Mesendoderm (in vitro differentiated cells): ENCODE data around the gene ADIPOR2.

Source experiments
- DNase-seq: peaks from one replicate; pipeline ENCODE4 v3.0.0; 2013
- H2AK5ac ChIP-seq: 2 replicates; pipeline ENCODE4 v1.6.1; 2013; ENCODE audit warnings: low read length, inconsistent platforms
- H2BK120ac ChIP-seq: 2 replicates; pipeline ENCODE4 v1.6.1; 2013; ENCODE audit warnings: low read depth, mild to moderate bottlenecking, low read length, moderate library complexity, mixed read lengths
- H2BK15ac ChIP-seq: replicated peaks from 2 replicates; pipeline ENCODE4 v1.6.1; 2013; ENCODE audit warnings: low read depth, mild to moderate bottlenecking, moderate library complexity
- H2BK5ac ChIP-seq: 2 replicates; pipeline ENCODE4 v1.6.1; 2013; ENCODE audit warnings: low read length, inconsistent platforms
- H3K18ac ChIP-seq: 2 replicates; pipeline ENCODE4 v1.6.1; 2013; ENCODE audit warnings: mild to moderate bottlenecking, low read length, mixed read lengths
- H3K23ac ChIP-seq: one replicate; pipeline ENCODE4 v1.6.1; 2013; ENCODE audit warnings: low read length
- H3K27ac ChIP-seq: 2 replicates; pipeline ENCODE4 v1.5.1; 2013; ENCODE audit warnings: low read depth, mild to moderate bottlenecking, inconsistent platforms, low read length, moderate library complexity
- H3K27me3 ChIP-seq: 2 replicates; pipeline ENCODE4 v1.6.1; 2013; ENCODE audit warnings: low read length, control low read depth, mild to moderate bottlenecking, inconsistent platforms; ENCODE audit not compliant: insufficient read depth, poor library complexity
- H3K36me3 ChIP-seq: 2 replicates; pipeline ENCODE4 v1.6.1; 2013; ENCODE audit warnings: low read length, inconsistent platforms; ENCODE audit not compliant: control insufficient read depth, insufficient read depth
- H3K4ac ChIP-seq: one replicate; pipeline ENCODE4 v1.6.1; 2013; ENCODE audit warnings: low read depth, mild to moderate bottlenecking, low read length, moderate library complexity
- H3K4me1 ChIP-seq: 2 replicates; pipeline ENCODE4 v1.6.1; 2013; ENCODE audit warnings: low read depth, low read length, inconsistent platforms; ENCODE audit not compliant: control insufficient read depth
- H3K4me2 ChIP-seq: 2 replicates; pipeline ENCODE4 v1.6.1; 2013; ENCODE audit warnings: low read length
- H3K4me3 ChIP-seq: 2 replicates; pipeline ENCODE4 v1.5.1; 2013; ENCODE audit warnings: mild to moderate bottlenecking, low read length
- H3K56ac ChIP-seq: one replicate; pipeline ENCODE4 v1.6.1; 2013; ENCODE audit warnings: low read length
- H3K79me1 ChIP-seq: 2 replicates; pipeline ENCODE4 v1.6.1; 2013; ENCODE audit warnings: low read length, inconsistent platforms
- H3K79me2 ChIP-seq: 2 replicates; pipeline ENCODE4 v1.6.1; 2013; ENCODE audit warnings: mild to moderate bottlenecking, low read length; ENCODE audit not compliant: control insufficient read depth, insufficient read depth
- H3K9ac ChIP-seq: 2 replicates; pipeline ENCODE4 v1.6.1; 2013; ENCODE audit warnings: low read length, inconsistent platforms
- H4K5ac ChIP-seq: one replicate; pipeline ENCODE4 v1.6.1; 2013; ENCODE audit warnings: low read length
- H4K8ac ChIP-seq: one replicate; pipeline ENCODE4 v1.6.1; 2013; ENCODE audit warnings: low read depth, mild to moderate bottlenecking, control low read depth, low read length, moderate library complexity
- WGBS: extraction: QIAGEN DNeasy Blood & Tissue Kit; methylation state at CpG from one replicate; pipeline ENCODE4 v1.1.7; 2013; ENCODE audit warnings: low lambda C conversion rate, missing lambda C conversion rate; ENCODE audit not compliant: insufficient coverage; ENCODE audit errors: extremely low coverage; 5-methylcytosine and 5-hydroxymethylcytosine counted together

Gene ADIPOR2

DNA sequence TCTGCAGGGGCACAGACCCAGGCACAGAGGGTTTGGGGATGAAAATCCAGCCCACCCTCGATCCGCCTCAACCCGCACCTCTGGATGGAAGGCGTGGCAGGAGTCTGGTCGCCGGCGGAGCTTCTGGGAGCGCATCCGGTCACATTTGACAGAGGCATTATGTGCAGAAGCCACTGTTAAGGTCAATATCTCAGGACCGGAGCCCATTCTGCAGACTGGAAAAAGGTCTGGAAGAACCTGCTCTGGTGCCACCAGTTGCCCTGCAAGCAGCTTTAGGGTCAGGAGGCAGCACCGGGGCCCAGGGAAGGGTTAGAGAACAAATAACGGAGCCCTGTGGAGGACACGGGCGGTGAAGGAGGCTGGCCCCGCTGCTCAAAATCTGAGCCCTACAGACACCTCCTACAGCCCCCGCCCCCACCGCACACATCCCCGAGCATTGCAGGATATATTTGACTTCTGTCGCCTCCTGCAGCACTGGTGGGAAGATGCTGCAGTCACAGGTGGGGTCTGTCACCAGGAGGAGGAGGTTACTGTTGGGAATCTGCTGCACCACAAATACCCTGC, 104.4 kb downstream of the ADIPOR2 start:
- Histone ChIP-seq H4K5ac (no peak overlapping the region), H3K4me1 (peaks cover 5% of the 10 kb centered on the region), H3K23ac (no peak overlapping the region), H2BK120ac (no peak overlapping the region), H3K79me2 (no peaks in the 10 kb centered on the region), H2BK5ac (no peak overlapping the region), H2AK5ac (no peak overlapping the region), H2BK15ac (no peak overlapping the region), H3K4ac (peak overlapping the region; percentile 5), H3K18ac (peak overlapping the region; percentile 13), H4K8ac (no peak overlapping the region), H3K36me3 (no peaks in the 10 kb centered on the region), H3K4me3 (no peak overlapping the region), H3K79me1 (no peaks in the 10 kb centered on the region), H3K27me3 (no peaks in the 10 kb centered on the region), H3K4me2 (no peak overlapping the region), H3K56ac (peak overlapping the region; percentile 85), H3K9ac (peak overlapping the region; percentile 60), H3K27ac (peak overlapping the region; percentile 71)
- DNase-seq: peak; percentile 63
- no CpG with 5 or more reads among the region's 19 CpGs for WGBS

DNA sequence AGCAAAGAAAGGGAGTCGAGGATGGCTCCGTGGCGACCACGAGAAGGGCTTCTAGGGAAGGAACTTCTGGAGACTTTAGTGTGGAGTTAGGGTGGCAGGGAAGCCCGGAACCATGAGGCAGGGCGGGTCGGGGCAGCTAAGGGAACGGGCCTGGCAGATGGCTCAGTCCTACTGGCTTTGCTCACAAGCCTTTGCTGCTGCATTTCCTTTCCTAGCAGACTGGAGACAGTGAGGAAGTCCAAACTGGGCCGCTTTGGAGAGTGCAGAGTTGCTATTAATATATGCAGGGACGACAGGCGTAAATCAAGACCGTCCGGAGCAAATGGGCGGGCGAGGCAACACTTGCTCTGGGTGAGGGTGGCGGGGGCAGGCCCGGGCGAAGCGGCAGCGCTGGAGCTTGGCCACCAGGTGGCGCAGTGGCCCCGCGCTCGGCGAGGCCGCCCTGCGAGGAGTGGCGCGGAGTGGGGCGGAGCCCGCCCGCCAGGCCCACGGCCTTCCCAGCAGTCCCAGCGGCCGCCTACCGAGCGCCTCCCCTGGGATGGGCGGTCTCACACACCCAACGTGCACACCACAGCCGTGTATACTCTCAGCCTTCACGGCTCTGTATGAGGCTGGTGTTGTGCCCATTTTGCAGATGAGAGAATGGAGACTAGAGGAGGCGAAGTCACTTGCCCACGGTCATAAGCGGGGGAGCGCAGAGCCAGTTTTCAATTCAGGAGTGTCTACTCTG, 105.1 kb downstream of the ADIPOR2 start:
- Histone ChIP-seq H2BK15ac (no peak overlapping the region), H2BK5ac (no peak overlapping the region), H3K27ac (peak overlapping the region; percentile 49), H3K4ac (peak overlapping the region; percentile 46), H3K27me3 (no peaks in the 10 kb centered on the region), H3K9ac (peak overlapping the region; percentile 80), H3K36me3 (no peaks in the 10 kb centered on the region), H3K23ac (no peak overlapping the region), H2BK120ac (no peak overlapping the region), H2AK5ac (no peak overlapping the region), H3K4me3 (peak overlapping the region; percentile 17), H3K4me2 (peak overlapping the region; percentile 76), H4K5ac (no peak overlapping the region), H3K79me1 (no peaks in the 10 kb centered on the region), H3K79me2 (no peaks in the 10 kb centered on the region), H3K56ac (peak overlapping the region; percentile 93), H4K8ac (no peak overlapping the region), H3K4me1 (peaks cover 5% of the 10 kb centered on the region), H3K18ac (peak overlapping the region; percentile 34)
- WGBS: no CpG with 5 or more reads among the region's 45 CpGs
- peak; percentile 89 for DNase-seq

DNA sequence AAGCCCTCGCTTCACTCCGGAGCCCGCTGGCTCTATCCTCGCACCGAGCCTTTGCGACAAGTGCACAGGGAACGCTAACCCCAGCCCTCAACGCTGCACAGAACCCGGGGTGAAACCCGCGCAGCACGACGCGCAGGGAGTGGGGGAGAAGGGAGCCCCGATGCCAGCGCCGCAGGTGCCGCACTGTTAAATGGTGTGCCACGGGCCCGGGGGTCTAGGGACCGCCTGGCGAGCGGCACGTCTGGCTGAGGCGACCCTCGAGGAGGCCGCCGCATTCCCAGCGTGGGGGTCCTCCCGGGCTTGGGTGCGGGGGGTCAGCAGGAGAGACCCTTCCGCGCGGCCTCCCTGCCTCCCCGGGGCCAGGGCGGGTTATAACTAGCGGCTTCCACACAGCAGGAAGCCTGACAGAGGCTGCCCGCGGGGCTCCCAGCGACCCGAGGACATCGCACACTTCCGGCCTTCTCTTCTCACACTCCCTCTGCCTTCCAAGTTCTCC, 105.7 kb downstream of the ADIPOR2 start:
- no peak overlapping the region for H2BK5ac ChIP-seq
- H3K4me3 ChIP-seq: peak overlapping the region; percentile 17
- no peak overlapping the region for H2AK5ac ChIP-seq
- no peak overlapping the region for H4K8ac ChIP-seq
- peaks cover 5% of the 10 kb centered on the region for H3K4me1 ChIP-seq
- peak overlapping the region; percentile 93 for H3K56ac ChIP-seq
- H3K27ac ChIP-seq: no peak overlapping the region
- H3K23ac ChIP-seq: peak overlapping the region; percentile 83
- H3K79me2 ChIP-seq: no peaks in the 10 kb centered on the region
- H3K4ac ChIP-seq: peak overlapping the region; percentile 75
- no peaks in the 10 kb centered on the region for H3K27me3 ChIP-seq
- peak overlapping the region; percentile 76 for H3K4me2 ChIP-seq
- peak overlapping the region; percentile 80 for H3K9ac ChIP-seq
- WGBS: no CpG with 5 or more reads among the region's 43 CpGs
- no peak overlapping the region for H2BK15ac ChIP-seq
- peak overlapping the region; percentile 34 for H3K18ac ChIP-seq
- H4K5ac ChIP-seq: no peak overlapping the region
- DNase-seq: peak; percentile 50
- no peaks in the 10 kb centered on the region for H3K79me1 ChIP-seq
- H3K36me3 ChIP-seq: no peaks in the 10 kb centered on the region
- no peak overlapping the region for H2BK120ac ChIP-seq

DNA sequence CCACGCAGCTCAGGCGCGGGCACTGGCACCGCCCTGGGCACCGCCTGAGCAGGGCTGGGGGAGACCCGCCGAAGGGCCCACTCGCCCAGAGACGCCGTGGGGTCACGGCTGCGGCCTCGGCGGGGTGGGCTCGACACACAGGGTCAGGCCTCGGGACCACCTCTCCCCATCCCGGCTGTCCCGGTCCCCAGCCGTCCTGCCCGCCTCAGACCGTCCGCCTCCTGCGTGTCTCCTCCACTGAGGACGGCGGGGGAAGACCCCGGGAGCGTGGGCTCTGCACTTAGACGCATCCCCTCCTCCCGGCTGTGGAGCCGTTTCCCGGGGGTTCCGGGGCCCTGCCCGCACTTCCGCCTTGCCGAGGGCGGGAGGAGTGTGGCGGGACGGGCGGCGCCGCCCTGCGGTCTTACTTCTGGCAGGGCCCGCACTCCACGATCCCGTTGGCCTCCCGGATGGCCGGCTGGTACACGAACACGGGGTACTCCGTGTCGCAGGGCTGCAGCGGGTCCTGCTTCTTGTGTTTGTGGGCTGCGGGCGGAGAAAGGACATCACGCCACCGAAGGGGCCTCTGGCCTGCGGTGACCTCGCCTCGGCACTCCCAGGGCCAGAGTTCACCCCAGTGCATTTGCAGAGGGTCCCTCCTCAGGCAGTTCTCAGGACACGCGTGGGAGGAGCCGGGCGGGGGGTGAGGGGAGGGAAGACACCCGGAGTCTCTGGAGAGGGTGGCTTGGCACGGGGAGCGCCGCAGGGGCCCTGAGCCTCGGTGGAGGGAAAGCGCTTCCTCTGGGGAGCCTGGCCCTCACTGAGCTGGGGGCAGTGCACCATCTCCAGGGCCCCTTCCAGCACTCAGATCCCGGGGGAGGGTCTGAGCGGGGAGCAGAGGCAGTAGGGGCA, 106.4 kb downstream of the ADIPOR2 start:
- Histone ChIP-seq H4K8ac (peak overlapping the region; percentile 44), H3K27me3 (no peaks in the 10 kb centered on the region), H2BK5ac (no peak overlapping the region), H4K5ac (no peak overlapping the region), H2BK15ac (no peak overlapping the region), H3K4ac (peak overlapping the region; percentile 75), H3K36me3 (no peaks in the 10 kb centered on the region), H3K79me2 (no peaks in the 10 kb centered on the region), H3K56ac (peak overlapping the region; percentile 93), H3K79me1 (no peaks in the 10 kb centered on the region), H2AK5ac (no peak overlapping the region), H3K4me1 (peaks cover 5% of the 10 kb centered on the region), H2BK120ac (no peak overlapping the region), H3K9ac (peak overlapping the region; percentile 80), H3K23ac (peak overlapping the region; percentile 83), H3K4me2 (peak overlapping the region; percentile 76), H3K18ac (peak overlapping the region; percentile 34), H3K4me3 (peak overlapping the region; percentile 13), H3K27ac (no peak overlapping the region)
- WGBS: no CpG with 5 or more reads among the region's 71 CpGs
- DNase-seq: no peak

DNA sequence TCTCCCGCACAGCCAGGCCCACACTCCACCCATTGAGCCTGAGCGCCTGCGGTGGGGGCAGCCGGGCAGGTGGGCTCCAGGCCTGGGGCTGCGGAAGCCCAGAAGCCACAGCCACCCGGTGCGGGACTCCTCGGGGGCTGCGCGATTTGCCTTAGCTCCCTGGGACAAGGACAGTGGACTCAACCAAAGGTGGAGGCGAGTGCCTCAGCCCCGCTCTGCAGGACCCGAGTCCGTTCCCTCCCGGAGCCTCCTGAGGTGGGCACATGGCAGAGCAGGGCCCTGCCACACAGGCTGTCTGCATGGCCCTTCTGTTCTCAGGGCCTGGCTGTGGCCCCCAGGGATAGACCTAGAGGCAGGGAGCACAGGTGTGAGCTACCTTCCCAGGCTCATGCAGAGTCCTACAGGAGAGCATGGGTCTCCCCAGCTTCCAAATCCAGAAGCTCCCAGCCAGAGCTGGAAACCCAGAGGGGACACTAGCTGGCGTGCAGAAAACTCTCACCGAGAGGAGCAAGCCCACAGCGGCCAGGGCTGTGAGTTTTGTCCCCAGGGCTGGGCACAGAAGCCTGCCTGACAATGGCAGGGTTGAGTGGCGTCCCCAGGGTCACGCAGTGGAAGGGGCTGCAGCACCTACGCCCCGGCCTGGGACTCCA, 107.2 kb downstream of the ADIPOR2 start:
- no peak overlapping the region for H3K56ac ChIP-seq
- H3K79me1 ChIP-seq: no peaks in the 10 kb centered on the region
- no peak overlapping the region for H4K8ac ChIP-seq
- no peaks in the 10 kb centered on the region for H3K36me3 ChIP-seq
- H2AK5ac ChIP-seq: no peak overlapping the region
- H3K9ac ChIP-seq: no peak overlapping the region
- no peak for DNase-seq
- no peak overlapping the region for H2BK5ac ChIP-seq
- H3K79me2 ChIP-seq: no peaks in the 10 kb centered on the region
- H2BK120ac ChIP-seq: no peak overlapping the region
- no peak overlapping the region for H3K18ac ChIP-seq
- no peaks in the 10 kb centered on the region for H3K27me3 ChIP-seq
- no peak overlapping the region for H3K4me2 ChIP-seq
- no peak overlapping the region for H3K27ac ChIP-seq
- H3K4me1 ChIP-seq: peaks cover 5% of the 10 kb centered on the region
- no peak overlapping the region for H3K4me3 ChIP-seq
- H3K4ac ChIP-seq: peak overlapping the region; percentile 6
- H4K5ac ChIP-seq: no peak overlapping the region
- no CpG with 5 or more reads among the region's 22 CpGs for WGBS
- H3K23ac ChIP-seq: no peak overlapping the region
- no peak overlapping the region for H2BK15ac ChIP-seq
